Ishikawa (cell line): ENCODE data around the gene GNRH2.

Source experiments
- CEBPB ChIP-seq: IDR thresholded peaks from 2 replicates; pipeline ENCODE4 v1.6.1; 2012
- CREB1 ChIP-seq: IDR thresholded peaks from 2 replicates; pipeline ENCODE4 v1.6.1; 2012; ENCODE audit warnings: low read depth
- EGR1 ChIP-seq: IDR thresholded peaks from 2 replicates; pipeline ENCODE4 v1.6.1; 2012
- EP300 ChIP-seq: IDR thresholded peaks from 2 replicates; pipeline ENCODE4 v1.6.1; 2012; ENCODE audit warnings: borderline replicate concordance
- FOXM1 ChIP-seq: IDR thresholded peaks from 2 replicates; pipeline ENCODE4 v1.6.1; 2012; ENCODE audit warnings: low read depth, borderline replicate concordance
- NFIC ChIP-seq: IDR thresholded peaks from 2 replicates; pipeline ENCODE4 v1.6.1; 2012
- RAD21 ChIP-seq: IDR thresholded peaks from 2 replicates; pipeline ENCODE4 v1.6.1; 2012; ENCODE audit warnings: low read depth
- TAF1 ChIP-seq: IDR thresholded peaks from 2 replicates; pipeline ENCODE4 v1.6.1; 2012; ENCODE audit warnings: low read depth, mild to moderate bottlenecking
- TCF12 ChIP-seq: IDR thresholded peaks from 2 replicates; pipeline ENCODE4 v1.6.1; 2012; ENCODE audit warnings: low read depth
- TEAD4 ChIP-seq: IDR thresholded peaks from 2 replicates; pipeline ENCODE4 v1.6.1; 2012
- YY1 ChIP-seq: IDR thresholded peaks from 2 replicates; pipeline ENCODE4 v1.6.1; 2012; ENCODE audit warnings: low read depth
- ZBTB7A ChIP-seq: IDR thresholded peaks from 2 replicates; pipeline ENCODE4 v1.6.1; 2012; ENCODE audit warnings: low read depth
- TF ChIP-seq, protein P1 (sequence below): IDR thresholded peaks from 2 replicates; pipeline ENCODE4 v1.6.1; 2012
- TF ChIP-seq, protein P2 (sequence below): IDR thresholded peaks from 2 replicates; pipeline ENCODE4 v1.6.1; 2012
- TF ChIP-seq, protein P3 (sequence below): IDR thresholded peaks from 2 replicates; pipeline ENCODE4 v1.6.1; 2012; ENCODE audit warnings: low read depth, mild to moderate bottlenecking

The GNRH2 gene

DNA sequence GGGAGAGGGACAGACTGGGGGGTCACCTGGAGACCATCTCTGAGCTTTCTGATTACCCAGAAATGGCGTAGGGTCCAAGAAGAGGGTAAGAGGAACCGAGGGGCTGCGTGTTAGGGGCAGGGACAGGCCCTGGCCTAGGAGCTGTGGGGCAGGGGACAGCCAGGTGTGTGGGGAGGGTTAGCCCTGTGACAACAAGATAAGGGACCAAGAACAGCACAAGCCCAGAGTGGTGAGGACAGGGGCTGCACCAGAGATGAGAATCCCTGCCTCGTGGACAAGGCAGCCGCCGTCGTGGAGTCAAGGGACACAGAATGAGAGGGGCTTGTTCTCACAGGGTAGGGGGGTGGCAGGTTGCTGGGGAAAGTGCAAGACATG is 41.6 kb downstream of the GNRH2 start:
- no peak for TF ChIP-seq YY1
- no peak for TF ChIP-seq TAF1
- no peak for TF ChIP-seq ZBTB7A
- no peak for TF ChIP-seq NFIC
- TF ChIP-seq EP300: no peak
- no peak for TF ChIP-seq CEBPB

DNA sequence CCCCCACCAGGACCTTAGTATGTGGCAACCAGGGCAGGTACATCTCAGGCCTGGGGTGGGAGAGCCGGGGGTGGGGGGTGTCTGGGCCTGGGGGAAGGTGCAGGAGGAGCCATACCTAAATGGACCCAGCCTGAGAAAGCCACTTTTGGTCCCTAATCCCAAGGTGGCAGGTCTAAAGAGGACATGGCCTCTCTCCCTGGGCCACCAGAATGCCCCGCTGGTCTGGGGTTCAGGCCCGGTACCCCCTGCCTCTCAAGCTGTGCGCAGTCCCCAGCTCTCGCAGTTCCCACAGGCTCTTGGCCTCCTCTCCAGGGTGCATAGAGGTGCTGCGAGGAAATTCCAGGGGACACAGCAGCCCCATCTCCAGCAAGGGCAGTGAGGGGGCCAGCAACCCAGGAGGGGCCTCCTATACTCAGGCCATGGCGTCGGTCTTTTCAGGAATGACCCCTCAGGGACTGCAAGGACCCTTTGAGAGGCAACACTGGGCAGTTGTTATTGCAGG is 42.2 kb downstream of the GNRH2 start:
- TF ChIP-seq, protein P1, sequence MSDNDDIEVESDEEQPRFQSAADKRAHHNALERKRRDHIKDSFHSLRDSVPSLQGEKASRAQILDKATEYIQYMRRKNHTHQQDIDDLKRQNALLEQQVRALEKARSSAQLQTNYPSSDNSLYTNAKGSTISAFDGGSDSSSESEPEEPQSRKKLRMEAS: no peak
- TF ChIP-seq RAD21 (no peak), TAF1 (no peak), CEBPB (no peak), CREB1 (no peak), ZBTB7A (no peak), NFIC (no peak), TCF12 (no peak), TEAD4 (no peak), EP300 (no peak), FOXM1 (no peak), EGR1 (no peak), YY1 (no peak)
- TF ChIP-seq, protein P2, sequence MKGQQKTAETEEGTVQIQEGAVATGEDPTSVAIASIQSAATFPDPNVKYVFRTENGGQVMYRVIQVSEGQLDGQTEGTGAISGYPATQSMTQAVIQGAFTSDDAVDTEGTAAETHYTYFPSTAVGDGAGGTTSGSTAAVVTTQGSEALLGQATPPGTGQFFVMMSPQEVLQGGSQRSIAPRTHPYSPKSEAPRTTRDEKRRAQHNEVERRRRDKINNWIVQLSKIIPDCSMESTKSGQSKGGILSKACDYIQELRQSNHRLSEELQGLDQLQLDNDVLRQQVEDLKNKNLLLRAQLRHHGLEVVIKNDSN: no peak
- TF ChIP-seq, protein P3, sequence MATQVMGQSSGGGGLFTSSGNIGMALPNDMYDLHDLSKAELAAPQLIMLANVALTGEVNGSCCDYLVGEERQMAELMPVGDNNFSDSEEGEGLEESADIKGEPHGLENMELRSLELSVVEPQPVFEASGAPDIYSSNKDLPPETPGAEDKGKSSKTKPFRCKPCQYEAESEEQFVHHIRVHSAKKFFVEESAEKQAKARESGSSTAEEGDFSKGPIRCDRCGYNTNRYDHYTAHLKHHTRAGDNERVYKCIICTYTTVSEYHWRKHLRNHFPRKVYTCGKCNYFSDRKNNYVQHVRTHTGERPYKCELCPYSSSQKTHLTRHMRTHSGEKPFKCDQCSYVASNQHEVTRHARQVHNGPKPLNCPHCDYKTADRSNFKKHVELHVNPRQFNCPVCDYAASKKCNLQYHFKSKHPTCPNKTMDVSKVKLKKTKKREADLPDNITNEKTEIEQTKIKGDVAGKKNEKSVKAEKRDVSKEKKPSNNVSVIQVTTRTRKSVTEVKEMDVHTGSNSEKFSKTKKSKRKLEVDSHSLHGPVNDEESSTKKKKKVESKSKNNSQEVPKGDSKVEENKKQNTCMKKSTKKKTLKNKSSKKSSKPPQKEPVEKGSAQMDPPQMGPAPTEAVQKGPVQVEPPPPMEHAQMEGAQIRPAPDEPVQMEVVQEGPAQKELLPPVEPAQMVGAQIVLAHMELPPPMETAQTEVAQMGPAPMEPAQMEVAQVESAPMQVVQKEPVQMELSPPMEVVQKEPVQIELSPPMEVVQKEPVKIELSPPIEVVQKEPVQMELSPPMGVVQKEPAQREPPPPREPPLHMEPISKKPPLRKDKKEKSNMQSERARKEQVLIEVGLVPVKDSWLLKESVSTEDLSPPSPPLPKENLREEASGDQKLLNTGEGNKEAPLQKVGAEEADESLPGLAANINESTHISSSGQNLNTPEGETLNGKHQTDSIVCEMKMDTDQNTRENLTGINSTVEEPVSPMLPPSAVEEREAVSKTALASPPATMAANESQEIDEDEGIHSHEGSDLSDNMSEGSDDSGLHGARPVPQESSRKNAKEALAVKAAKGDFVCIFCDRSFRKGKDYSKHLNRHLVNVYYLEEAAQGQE: no peak

DNA sequence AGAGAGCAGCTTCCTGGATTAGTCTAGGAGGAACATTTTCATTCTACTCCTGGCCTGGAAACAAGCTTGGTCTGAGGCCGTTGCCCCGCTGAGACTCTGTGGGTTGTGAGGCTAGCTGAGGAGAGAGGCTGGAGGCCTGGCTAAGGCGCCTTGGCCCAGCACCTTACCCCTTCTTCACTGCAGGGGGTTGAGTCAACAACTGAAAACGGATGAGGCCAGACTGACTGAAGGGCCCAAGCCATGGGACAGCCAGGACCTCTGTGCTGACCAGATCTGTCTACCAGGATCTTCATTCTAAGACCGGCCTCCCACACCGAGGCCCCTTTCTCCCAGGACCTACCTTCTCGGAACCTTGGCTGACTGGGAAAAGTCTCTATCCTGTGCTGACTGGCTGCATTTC is 44.6 kb downstream of the GNRH2 start:
- TF ChIP-seq FOXM1: no peak
- no peak for TF ChIP-seq EGR1
- TF ChIP-seq, protein P2: no peak
- TF ChIP-seq EP300: no peak
- no peak for TF ChIP-seq TAF1
- TF ChIP-seq RAD21: no peak
- TF ChIP-seq, protein P1: no peak

DNA sequence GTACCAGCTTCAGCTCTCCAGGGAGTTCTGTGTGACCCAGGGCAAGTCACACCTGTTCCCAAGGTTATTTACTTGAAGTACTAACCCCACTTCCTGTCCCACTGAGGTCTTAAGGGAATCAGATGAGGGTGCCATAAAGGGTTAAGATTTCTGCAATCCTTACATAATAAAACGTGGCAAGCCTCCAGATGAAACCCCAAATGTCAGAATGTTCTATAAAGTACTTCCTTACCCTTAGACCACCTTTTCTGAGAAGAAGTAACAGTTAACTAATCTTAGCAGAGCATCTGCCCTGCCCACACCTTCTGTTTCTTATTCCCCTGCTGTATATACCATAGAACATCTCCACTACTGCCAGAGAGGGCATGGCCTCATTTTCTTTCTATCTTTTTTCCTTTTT is 47.1 kb downstream of the GNRH2 start:
- TF ChIP-seq FOXM1 (no peak), RAD21 (no peak), YY1 (no peak), ZBTB7A (no peak), TEAD4 (no peak), TCF12 (no peak)

DNA sequence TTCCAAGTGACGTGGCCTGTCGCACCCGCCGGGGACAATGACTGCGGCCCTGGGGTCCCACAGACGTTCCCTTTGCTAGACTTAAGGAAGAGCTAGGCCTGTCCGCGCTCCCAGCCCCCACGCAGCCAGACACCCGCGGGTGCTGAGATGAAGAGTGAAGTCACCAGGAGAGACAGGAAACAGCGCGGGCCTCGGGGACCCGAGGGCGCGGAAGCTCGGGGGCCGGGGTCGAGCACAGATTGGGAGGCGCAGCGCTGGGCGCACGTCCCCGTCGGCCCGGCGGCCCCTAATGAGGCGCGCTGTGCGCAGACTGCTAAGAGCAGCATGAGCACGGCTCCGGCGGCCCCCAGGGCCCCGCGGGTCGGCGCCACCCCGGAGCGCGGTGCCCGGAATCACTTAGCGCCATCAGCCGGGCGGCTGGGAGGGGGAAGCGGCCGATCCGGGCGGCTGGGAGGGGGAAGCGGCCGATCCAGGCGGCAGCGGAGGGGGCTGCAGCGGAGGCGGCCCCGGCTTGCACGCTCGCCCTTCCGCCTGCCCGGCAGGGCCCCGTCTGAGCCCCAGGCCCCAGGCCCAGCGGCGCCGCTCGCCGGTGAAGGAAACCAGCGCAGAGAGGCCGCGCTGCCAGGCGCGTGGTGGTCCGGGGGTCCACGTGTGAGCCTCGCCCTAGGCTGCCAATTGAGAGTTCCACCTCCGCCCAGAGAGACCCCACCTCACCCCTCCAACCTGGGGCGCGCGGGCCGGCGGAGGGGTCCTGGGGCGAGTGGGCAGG is 49.4 kb downstream of the GNRH2 start:
- TF ChIP-seq EGR1 (no peak), NFIC (no peak), TAF1 (no peak), YY1 (no peak), RAD21 (no peak), FOXM1 (no peak), TCF12 (no peak), ZBTB7A (no peak), EP300 (no peak), TEAD4 (no peak)
- TF ChIP-seq, protein P3: no peak
- TF ChIP-seq, protein P2: no peak

DNA sequence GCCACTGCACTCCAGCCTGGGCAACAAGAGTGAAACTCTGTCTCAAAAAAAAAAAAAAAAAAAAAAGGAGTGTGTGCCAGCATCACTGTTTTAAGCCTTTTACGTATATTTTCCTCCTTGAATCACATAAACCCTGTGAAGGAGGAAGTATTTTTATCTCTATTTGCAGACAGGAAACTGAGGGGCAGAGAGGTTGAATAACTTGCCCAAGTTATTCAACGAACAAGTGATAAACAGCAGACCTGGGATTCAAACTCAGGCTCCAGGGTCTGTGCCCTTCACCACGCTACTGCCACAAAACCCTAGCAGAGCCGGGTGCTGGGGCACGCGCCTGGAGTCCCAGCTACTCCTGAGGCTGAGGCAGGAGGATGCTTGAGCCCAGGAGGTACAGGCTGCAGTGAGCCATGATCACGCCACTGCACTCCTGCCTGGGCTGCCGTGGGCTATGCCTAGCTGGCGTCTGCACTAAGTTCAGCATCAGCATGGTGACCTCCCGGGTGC is 50.5 kb downstream of the GNRH2 start:
- TF ChIP-seq CREB1: no peak
- TF ChIP-seq YY1: no peak
- TF ChIP-seq, protein P1: no peak
- no peak for TF ChIP-seq NFIC
- no peak for TF ChIP-seq EGR1
- TF ChIP-seq RAD21: no peak
- no peak for TF ChIP-seq FOXM1
- TF ChIP-seq ZBTB7A: no peak
- TF ChIP-seq, protein P2: no peak
- no peak for TF ChIP-seq EP300
- TF ChIP-seq, protein P3: no peak
- no peak for TF ChIP-seq CEBPB
- no peak for TF ChIP-seq TAF1
- TF ChIP-seq TCF12: no peak
- no peak for TF ChIP-seq TEAD4
